NCI-H82 (cell line): ENCODE measurements around the gene ZC3H7B.
"Not testable (repeated sequence)": the region's sequence is repeated elsewhere in the genome, so short reads cannot be mapped to it uniquely, and the experiment has no call there.

Experiments used
- DNase-seq: peaks from one replicate; lab custom pipeline; 2025; lab: John Stamatoyannopoulos, UW

The ZC3H7B gene

DNA sequence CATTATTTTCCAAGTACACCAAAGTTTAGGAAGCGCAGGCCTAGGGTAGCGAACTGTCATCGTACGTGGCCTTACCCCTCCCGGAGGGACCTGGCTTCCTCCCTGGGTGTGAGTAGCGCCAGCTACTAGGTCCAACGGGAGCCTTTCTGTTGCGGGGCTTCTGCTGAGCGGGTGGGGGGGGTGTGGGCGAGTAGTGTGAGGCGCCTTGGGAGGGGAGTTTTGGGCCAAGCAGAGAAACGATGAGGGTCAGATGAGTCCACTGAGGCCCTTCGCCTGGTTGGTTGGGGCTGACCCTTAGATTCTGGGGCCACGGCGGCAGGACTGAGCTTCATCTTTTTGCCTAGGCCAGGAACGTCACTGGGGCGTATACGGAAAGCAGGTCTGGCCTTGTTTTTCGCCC lies 81.3 kb downstream of the ZC3H7B start:
- DNase-seq: peak; percentile 45

DNA sequence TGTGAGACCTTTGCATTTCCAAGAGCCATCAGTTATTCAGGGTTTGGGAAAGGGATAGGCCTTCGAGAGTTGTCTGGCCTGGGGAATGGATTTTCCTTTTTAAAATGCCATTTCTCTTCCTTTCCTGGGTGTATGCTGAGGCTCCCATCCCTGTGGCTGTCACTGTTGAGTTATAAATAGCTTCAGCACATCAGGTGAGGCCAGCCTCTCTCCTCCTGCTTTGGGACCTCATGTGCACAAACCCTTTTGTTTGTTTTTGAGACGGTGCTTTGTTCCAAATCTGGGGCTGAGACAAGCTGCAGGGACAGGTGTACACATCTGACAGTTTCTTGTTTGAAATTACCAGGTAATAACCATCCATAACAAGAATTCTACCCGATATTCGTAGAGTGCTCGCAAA lies 81.8 kb downstream of the ZC3H7B start:
- DNase-seq: no peak

DNA sequence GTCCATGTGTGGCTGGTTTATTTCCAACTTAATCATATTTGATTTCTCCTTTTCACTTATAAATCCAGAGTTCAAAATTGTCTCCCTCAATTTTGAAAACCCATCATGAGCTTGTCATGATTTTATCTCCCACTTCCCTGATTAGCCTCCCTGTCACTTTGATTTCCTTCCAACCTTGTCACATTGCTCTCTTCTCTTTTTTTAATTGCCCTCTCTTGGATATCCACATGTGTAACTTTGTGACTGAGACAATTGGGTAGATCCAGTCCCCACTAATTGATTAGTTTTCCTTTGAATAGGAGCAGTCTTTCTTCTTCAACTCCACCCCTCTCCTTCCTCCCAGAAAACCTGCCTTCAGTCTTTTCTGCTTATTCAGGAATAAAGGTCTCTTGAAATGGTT lies 82.8 kb downstream of the ZC3H7B start:
- no peak for DNase-seq

DNA sequence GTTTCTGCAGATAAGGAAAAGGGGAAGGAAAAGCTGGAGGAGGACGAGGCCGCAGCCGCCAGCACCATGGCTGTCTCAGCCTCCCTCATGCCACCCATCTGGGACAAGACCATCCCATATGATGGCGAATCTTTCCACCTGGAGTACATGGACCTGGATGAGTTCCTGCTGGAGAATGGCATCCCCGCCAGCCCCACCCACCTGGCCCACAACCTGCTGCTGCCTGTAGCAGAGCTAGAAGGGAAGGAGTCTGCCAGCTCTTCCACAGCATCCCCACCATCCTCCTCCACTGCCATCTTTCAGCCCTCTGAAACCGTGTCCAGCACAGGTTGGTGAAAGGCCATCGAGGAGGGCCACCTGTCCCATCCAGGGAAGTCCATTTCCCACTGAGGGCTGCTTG lies 86.0 kb downstream of the ZC3H7B start:
- no peak for DNase-seq

DNA sequence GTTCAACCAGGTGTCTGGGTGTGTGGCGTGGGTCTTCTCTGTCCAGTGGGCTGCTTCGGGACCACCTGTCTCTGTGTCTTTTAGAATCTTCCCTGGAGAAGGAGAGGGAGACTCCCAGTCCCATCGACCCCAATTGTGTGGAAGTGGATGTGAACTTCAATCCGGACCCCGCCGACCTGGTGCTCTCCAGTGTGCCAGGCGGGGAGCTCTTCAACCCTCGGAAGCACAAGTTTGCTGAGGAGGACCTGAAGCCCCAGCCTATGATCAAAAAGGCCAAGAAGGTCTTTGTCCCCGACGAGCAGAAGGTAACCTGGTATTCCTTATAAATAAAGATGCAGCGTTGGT lies 92.7 kb downstream of the ZC3H7B start:
- DNase-seq: no peak

DNA sequence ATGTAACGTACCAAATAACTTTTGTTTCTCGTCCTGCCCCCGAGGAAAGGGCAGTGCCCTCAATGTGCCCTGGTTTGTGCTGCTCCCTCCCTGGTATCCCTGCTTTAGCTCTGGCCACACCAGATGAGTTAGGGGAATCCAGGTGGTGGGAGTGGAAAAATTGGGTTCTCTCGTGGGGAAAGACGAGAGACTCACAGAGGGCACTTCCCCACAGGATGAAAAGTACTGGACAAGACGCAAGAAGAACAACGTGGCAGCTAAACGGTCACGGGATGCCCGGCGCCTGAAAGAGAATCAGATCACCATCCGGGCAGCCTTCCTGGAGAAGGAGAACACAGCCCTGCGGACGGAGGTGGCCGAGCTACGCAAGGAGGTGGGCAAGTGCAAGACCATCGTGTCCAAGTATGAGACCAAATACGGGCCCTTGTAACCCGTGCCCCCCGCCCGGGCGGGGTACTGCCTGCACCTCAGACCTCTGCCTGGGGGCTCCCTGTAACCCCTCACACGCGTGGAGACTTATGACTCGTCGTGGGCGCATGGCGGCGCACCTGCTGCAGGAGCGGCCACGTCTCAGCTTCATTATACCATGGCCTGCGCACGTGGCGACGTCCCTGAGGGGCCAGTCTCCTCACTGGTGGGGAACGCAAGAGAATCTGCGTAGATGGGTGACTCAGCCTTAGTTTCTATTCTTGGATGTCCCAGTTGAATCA lies 94.4 kb downstream of the ZC3H7B start:
- no peak for DNase-seq

DNA sequence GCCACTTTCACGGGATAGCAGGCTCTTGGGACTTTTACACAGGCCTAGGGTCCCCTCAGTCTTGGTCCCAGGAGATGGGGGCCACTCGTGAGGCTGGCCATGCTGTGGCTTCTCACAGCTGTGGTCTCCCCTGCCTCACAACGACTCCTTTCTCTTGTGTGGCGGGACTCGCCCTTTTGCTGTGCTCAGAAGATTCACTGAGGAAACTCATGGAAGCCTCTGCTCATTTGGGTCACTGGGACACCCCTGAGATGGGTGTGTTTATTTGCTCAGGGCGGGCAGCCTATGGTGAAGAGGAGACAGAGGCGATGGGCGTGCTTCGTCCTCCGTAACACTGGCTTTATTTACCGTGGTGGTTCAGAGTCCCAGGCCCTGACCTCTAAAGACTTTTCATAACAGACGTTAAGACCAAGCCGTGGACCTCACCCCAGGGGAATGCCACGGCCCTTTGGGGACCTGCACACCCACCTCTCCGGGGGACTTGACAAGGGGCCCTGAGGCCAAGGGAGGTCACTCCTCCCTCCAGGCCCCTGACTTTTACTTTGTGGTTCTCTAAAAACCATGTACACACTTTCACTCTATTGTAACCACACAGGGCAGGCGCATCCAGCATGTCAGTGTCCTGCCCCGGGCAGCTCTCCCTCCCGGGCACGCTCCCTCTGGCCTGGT lies 96.0 kb downstream of the ZC3H7B start:
- no peak for DNase-seq

DNA sequence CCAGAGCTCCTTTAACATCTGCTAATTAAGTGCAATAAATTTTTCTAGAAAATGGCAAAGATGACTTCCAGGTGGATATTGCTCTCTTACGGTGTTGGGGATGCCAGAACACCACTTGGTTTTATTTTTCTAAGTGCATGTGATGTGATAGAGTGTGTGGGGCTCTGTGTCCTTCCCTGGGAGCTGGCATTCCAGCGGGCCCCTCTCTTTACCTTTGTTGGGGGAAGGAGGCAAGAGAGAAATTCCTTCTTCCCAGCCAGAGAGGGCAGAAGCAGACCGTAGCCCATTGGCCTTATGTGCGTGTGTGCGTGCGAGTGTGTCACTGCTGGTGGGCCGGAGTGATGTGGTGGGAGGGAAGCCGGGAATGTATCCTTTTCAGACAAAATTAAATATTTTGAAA lies 97.6 kb downstream of the ZC3H7B start:
- no peak for DNase-seq

DNA sequence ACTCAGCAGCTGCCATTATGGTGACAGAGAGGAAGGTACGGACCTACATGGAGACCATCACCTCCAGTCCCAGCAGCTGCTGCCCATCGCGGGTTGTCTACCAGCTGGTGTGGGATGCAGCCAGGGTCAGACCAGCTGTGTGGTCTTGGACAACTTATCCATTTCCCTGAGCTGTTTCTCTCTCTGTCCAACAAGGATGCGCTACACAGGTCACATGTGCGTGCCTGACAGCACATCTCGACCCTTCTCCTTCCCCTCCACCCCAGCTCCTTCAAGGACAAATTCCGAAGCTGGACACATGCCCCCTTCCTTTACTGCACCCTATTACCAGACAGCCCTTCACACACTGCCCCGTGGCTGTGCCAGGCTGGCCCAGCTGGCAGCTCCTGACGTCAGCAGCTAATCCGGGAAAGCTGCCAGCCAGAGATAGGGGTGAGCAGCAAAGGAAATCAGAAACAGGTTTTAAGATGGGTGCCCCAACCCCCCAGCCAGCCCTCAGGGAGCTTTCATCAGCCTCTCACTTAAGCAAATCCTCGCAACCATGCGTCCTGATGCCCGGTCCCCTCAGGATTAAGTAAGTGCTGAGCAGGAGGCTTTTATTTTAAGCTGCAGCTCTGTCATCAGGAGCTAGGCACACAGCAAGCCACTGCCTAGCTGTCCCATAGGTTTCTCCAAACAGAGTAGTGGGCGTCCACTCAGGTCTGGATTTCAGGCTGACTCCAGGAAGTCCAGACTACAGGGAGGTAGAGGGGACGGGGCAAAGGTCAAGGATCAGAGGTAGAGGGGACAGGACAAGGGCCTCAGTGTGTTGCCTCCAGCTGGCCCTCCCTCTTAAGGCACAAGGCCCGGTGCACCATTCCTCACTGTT lies 100.7 kb downstream of the ZC3H7B start:
- DNase-seq: peak; percentile 94

DNA sequence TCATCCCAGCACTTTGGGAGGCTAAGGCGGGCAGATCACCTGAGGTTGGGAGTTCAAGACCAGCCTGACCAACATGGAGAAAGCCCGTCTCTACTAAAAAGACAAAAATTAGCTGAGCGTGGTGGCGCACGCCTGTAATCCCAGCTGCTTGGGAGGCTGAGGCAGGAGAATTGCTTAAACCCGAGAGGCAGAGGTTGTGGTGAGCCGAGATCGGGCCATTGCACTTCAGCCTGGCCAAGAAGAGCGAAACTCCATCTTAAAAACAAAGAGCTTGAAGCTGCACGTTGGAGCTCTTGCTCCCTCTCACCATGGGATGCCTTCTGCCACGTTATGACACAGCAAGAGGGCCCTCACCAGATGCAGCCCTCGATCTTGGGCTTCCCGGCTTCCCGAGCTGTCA lies 101.5 kb downstream of the ZC3H7B start:
- DNase-seq: not testable (repeated sequence)

DNA sequence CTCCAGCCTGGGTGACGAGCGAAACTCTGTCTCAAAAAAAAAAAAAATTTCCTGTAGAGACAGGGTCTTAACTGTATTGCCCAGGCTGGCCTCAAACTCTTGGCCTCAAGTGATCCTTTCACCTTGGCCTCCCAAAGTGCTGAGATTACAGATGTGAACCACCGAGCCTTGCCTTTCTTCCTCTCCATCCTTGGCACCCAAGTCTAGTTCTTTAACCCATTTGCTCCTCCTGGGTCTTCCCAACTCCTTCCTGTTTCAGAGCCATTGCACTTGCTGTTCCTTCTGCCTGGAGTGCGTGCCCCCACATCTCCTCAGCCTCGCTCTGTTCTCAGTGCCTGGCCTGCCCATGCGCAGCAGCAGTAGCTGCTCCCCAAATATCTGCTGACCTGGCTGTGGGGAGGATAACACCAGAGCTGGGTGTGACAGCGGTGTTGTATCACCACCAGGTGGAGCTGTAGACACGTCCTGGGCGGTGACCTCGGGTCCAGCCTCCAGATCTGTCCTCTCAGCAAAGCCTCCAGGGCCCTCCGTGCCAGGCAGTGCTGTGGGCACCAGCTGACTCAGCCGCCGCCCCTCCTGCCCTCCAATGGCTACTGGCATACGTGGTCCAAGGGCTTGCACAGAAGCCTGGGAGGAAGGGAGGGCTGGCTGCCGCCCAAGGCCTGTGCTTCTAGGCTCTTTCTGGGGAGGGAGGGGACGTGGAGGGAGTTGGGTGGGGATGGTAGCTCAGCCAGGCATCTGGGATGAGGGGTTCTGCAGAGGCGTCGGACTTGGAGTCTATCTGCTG lies 102.4 kb downstream of the ZC3H7B start:
- peak; percentile 88 for DNase-seq

DNA sequence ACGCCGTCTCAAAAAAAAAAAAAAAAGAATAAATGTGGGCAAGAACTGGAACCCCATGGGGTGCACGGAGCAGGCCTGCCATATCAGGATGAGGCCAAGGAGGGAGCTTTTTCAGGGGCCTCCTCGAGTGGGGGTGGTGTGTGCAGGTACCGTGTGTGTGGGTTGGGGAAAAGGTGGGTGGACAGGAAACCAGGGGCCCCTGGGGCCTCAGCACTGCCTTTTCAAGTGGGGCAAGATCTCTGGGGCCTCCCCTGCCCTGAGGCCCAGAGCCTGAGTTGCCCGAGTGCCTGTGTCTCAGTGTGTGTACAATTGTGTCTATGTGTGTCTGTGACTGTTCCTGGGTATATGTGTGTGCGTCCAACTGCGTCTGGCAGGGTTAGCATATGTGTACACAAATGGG lies 104.3 kb downstream of the ZC3H7B start:
- DNase-seq: no peak

DNA sequence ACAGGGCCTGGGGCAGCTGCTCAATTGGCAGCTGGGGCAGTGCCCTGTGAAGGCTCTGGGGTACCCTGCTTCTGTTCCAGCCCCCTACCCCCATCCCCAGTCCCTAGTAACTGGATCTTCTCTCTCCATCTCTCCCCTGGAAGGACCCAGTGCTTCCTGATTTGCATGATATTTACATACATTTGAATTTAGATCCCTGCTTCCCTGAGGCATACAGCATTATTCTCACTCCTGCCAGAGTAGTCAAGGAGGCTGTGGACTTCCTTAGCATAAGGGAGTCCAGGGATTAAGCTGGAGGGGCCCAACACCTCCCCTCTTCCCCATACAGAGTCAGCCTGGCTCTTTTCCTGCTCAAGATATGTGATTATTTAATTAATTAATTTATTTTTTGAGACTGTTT lies 105.1 kb downstream of the ZC3H7B start:
- DNase-seq: no peak

DNA sequence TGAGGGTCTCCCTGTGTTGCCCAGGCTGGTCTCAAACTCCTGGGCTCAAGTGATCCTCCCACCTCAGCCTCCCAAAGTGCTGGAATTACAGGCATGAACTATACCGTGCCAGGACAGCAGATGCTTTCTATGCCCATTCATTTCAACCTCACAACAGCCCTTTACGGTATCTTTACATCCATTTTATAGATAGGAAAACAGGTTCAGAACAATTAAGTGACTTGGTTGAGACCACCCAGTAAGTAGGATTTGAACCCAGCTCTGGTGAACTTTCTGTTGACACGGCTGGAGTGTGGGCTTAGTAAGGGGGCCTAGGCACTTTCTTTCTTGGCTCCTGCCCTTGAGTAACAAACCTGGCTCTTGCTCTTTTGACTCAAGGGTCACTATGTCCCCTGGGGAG lies 106.1 kb downstream of the ZC3H7B start:
- no peak for DNase-seq

DNA sequence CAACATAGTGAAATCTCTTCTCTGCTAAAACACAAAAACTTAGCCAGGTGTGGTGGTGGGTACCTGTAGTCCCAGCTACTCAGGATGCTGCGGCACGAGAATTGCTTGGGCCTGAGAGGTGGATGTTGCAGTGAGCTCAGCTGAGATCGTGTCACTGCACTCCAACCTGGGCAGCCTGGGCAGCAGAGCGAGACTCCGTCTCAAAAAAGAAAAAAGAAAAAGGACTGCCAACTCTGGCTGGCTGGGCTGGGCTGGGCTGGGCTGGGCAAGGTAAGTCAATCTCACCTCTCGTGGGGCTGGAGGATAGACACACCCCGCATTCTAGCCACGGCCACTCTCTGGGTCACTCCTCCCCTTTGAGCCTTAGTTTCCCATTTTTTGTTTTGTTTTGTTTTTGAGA lies 107.3 kb downstream of the ZC3H7B start:
- no peak for DNase-seq
